Subcutaneous adipose tissue (tissue), 4 donors: ENCODE results near the gene WWTR1. TPM values are rescaled to one million over a fixed set of nuclear protein-coding genes. Genes with fewer than 3 reads are reported as not detected.

Experiments
- CTCF ChIP-seq: fragments of 450-650 bp; IDR thresholded peaks from one replicate; pipeline ENCODE4 v1.5.1; 2016; ENCODE audit warnings: low read depth, mild to moderate bottlenecking, control low read depth, antibody characterized with exemption, moderate library complexity
- total RNA-seq, 4 donors: library from RNA; depleted of rRNA; stranded (reverse); fragments of >200 nt; gene quantifications; one replicate each; pipeline ENCODE4 v1.1.0, GENCODE V29; 2016

Gene WWTR1
- total RNA-seq, 4 donors from 2014 or later: 47.9 to 89.3 (median 62.4) TPM

DNA sequence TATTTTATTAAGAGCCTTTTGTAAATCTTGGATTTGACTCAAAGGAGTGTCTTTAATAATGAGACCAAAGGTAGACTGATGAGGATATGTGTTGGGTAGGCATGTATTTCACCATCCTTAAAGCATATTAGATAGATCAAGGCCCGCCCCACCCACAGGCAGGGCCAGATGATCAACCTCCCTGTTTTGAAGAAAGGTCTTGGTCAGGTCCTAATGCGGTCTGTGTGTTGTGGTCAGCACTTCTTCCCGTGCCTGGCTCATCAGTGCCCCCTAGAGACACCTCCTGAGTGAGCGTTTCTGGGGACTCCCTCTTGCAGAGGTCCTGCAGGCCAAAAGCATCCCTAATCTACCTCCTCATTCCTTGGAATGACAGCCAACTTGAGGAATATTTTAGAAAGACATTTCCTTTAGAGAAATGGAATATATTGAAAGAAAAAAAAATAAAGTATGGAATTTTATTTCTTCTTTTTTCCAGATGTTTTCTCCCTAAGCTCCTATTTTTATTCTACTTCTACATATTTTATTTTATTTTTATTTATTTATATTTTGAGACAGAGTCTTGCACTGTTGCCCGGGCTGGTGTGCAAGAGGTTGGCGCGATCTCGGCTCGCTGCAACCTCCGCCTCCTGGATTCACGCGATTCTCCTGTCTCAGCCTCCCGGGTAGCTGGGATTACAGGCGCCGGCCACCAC, 177.4 kb downstream of the WWTR1 start:
- no peak for TF ChIP-seq CTCF

GRCh38 chr3:149479621-149480325, 178.1 kb downstream of the WWTR1 start:
- TF ChIP-seq CTCF: no peak

DNA sequence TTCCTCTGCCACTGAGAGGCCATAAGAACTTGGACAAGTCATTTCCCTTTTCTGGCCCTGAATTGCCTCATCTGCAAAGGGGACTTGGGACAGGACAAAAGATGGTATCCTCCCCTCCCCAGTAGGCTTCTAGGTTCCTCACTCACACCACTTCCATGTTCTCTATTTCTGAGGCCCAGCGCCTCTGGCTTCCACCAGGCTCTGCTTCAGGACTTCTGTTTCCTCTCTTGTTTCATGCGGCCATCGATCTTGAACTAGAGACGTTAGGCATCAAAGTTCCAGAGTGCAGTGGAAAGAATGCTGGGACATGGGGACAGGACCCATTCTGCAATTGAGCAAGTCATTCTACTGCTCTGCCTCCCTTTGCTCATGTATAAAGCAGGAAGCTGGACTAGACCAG, 181.6 kb downstream of the WWTR1 start:
- TF ChIP-seq CTCF: no peak

- TF ChIP-seq CTCF: no peak
These were observed 182.3 kb downstream of the WWTR1 start for GRCh38 chr3:149475451-149476060.

- TF ChIP-seq CTCF: no peak
These were observed 183.5 kb downstream of the WWTR1 start, which contains the start of gene TM4SF4 for GRCh38 chr3:149474250-149474817. Gene TM4SF4, plus strand, starts transcription at chr3:149474697. Its CDS starts 181 bp downstream, at chr3:149474878.

DNA sequence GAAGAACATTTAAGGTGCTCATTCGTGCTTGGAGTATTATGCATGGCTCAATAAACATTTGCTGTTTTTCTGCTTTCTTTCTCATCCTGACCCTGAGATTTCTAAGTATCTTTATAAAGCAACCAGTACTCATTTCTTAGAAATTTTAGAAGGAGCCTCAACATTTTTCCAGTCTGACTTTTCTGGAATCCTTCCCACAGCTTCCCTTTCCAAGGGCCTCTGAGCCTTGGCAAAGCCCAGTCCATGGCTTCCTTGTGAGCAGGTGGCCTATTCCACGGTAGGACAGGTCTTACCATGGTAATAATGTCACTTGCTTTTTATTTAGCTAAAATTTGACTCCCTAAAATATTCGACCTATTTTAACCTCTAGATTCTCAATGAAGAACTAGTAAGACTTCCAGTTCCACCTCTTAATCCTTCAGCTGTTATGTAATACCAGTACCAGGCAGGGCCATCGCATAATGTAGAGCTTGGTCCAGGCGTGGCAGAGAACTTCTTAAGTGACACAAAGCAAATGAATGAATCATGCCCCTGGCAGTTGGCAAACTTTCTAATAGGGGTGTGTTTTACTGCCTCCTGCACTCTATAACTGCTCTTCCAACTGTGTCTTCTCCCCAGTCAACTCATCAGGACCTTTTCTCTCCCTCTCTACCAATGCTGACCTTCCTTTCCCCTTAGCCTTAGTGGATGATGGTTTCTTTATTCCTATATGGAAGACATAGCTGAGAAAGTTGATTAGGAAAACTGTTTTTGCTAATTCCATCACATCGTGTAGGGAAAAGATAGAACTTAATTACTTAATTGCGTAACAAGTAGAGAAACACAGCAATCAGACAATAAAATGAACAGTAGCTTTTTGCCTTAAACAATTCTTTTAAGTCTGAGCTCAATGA, 184.2 kb downstream of the WWTR1 start:
- no peak for TF ChIP-seq CTCF
